ENCODE measurements around the gene JAML.

JAML gene

DNA sequence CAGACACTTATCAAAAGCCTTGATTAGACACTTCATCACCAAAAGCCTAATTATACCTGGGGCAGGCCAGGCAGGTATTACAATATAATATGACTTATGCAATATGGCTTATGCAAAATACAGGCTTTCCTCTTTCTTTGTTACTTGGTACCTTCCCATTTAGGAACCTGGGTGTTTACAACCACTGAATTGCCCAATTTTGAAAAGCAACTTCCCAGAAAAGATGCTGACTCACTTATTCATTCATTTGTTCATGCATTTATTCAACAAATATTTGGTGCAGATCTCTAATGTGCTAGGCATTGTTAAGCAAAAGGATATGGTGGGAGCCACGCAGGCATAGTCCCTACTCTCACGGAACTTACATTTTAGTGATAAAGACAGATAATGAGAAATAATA lies 13.6 kb upstream of the JAML start:
- no peaks in the 10 kb centered on the region for H3K27me3 ChIP-seq (ENCODE audit: insufficient read depth, low read length)
- H3K4me2 ChIP-seq (ENCODE audit: low read length): no peak overlapping the region
- no peaks in the 10 kb centered on the region for H3K9me2 ChIP-seq (ENCODE audit: low read depth, low read length)
- H3K9me3 ChIP-seq (ENCODE audit: low read length): no peaks in the 10 kb centered on the region
- H3F3A ChIP-seq (ENCODE audit: insufficient read depth, low read length): no peaks in the 10 kb centered on the region
- no peak overlapping the region for H2AFZ ChIP-seq (ENCODE audit: low read length)
- no peaks in the 10 kb centered on the region for H3K79me2 ChIP-seq (ENCODE audit: insufficient read depth, low read length)
- TF ChIP-seq EZH2 (IDR thresholded peaks at IDR 0.05; ENCODE audit: borderline replicate concordance, low read length): no peak
- TF ChIP-seq, protein P1, sequence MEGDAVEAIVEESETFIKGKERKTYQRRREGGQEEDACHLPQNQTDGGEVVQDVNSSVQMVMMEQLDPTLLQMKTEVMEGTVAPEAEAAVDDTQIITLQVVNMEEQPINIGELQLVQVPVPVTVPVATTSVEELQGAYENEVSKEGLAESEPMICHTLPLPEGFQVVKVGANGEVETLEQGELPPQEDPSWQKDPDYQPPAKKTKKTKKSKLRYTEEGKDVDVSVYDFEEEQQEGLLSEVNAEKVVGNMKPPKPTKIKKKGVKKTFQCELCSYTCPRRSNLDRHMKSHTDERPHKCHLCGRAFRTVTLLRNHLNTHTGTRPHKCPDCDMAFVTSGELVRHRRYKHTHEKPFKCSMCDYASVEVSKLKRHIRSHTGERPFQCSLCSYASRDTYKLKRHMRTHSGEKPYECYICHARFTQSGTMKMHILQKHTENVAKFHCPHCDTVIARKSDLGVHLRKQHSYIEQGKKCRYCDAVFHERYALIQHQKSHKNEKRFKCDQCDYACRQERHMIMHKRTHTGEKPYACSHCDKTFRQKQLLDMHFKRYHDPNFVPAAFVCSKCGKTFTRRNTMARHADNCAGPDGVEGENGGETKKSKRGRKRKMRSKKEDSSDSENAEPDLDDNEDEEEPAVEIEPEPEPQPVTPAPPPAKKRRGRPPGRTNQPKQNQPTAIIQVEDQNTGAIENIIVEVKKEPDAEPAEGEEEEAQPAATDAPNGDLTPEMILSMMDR (IDR thresholded peaks at IDR 0.05; ENCODE audit: low read length): no peak
- no peaks in the 10 kb centered on the region for H3K4me1 ChIP-seq (ENCODE audit: insufficient read depth, low read length, severe bottlenecking)
- H3K27ac ChIP-seq (ENCODE audit: low read depth, low read length, poor library complexity, severe bottlenecking): no peak overlapping the region
- no peaks in the 10 kb centered on the region for H4K20me1 ChIP-seq (ENCODE audit: insufficient read depth, low read length)
- H3K36me3 ChIP-seq (ENCODE audit: insufficient read depth, low read length): no peaks in the 10 kb centered on the region
- H3K4me3 ChIP-seq (ENCODE audit: low read depth, low read length, poor library complexity, severe bottlenecking): no peak overlapping the region
- no peak overlapping the region for H3K9ac ChIP-seq (ENCODE audit: low read length)

DNA sequence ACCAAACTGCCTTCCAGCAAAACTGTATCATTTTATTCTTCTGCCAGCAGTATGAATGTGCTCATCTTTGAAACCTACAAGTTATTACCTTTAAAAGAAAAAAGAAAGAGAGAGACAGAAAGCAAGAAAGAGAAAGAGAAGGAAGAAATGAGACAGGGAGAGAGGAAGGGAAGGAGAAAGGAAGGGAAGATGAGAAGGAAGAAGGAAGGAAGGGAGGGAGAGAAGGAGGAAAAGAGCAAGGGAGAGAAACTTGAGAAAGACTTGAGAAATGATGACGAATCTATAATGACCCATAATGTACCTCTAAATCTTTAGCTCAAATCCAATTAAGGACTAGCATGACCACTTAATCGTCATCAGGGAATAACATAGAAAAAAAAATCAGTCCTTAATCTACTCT lies 11.4 kb upstream of the JAML start:
- TF ChIP-seq EZH2 (IDR thresholded peaks at IDR 0.05; ENCODE audit: borderline replicate concordance, low read length): no peak
- TF ChIP-seq, protein P1 (IDR thresholded peaks at IDR 0.05; ENCODE audit: low read length): no peak
- Histone ChIP-seq H3K79me2 (ENCODE audit: insufficient read depth, low read length) (no peaks in the 10 kb centered on the region), H2AFZ (ENCODE audit: low read length) (no peak overlapping the region), H3F3A (ENCODE audit: insufficient read depth, low read length) (no peaks in the 10 kb centered on the region), H3K9me2 (ENCODE audit: low read depth, low read length) (no peaks in the 10 kb centered on the region), H3K4me3 (ENCODE audit: low read depth, low read length, poor library complexity, severe bottlenecking) (no peak overlapping the region), H3K27me3 (ENCODE audit: insufficient read depth, low read length) (no peaks in the 10 kb centered on the region), H3K4me1 (ENCODE audit: insufficient read depth, low read length, severe bottlenecking) (no peaks in the 10 kb centered on the region), H4K20me1 (ENCODE audit: insufficient read depth, low read length) (no peaks in the 10 kb centered on the region), H3K9me3 (ENCODE audit: low read length) (no peaks in the 10 kb centered on the region), H3K9ac (ENCODE audit: low read length) (no peak overlapping the region), H3K27ac (ENCODE audit: low read depth, low read length, poor library complexity, severe bottlenecking) (no peak overlapping the region), H3K4me2 (ENCODE audit: low read length) (no peak overlapping the region), H3K36me3 (ENCODE audit: insufficient read depth, low read length) (no peaks in the 10 kb centered on the region)

DNA sequence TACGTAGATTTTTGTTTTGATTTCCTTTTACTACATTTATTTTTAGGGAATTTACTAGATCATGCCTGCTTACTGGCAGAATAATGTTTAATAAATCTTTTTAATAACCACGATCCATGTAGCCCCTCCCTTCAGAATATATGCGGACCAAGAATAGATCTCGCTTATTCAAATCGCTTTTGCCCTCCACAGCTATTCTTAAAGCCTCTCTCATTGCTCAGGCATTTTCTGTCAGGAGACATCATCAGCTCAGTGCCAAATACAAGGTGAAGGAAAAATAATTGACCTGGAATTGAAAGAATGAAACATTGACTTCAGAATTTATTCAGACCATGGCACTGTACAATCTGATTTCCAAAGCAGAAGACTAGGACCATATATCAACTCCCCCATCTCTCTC lies 10.0 kb upstream of the JAML start:
- Histone ChIP-seq H3K27me3 (ENCODE audit: insufficient read depth, low read length) (no peaks in the 10 kb centered on the region), H3K4me2 (ENCODE audit: low read length) (no peak overlapping the region), H3K4me1 (ENCODE audit: insufficient read depth, low read length, severe bottlenecking) (no peaks in the 10 kb centered on the region), H3K9me3 (ENCODE audit: low read length) (no peaks in the 10 kb centered on the region), H3F3A (ENCODE audit: insufficient read depth, low read length) (no peaks in the 10 kb centered on the region), H3K4me3 (ENCODE audit: low read depth, low read length, poor library complexity, severe bottlenecking) (no peak overlapping the region), H3K36me3 (ENCODE audit: insufficient read depth, low read length) (no peaks in the 10 kb centered on the region), H3K9me2 (ENCODE audit: low read depth, low read length) (no peaks in the 10 kb centered on the region), H3K27ac (ENCODE audit: low read depth, low read length, poor library complexity, severe bottlenecking) (no peak overlapping the region), H3K79me2 (ENCODE audit: insufficient read depth, low read length) (no peaks in the 10 kb centered on the region), H3K9ac (ENCODE audit: low read length) (no peak overlapping the region), H2AFZ (ENCODE audit: low read length) (no peak overlapping the region), H4K20me1 (ENCODE audit: insufficient read depth, low read length) (no peaks in the 10 kb centered on the region)
- TF ChIP-seq, protein P1 (IDR thresholded peaks at IDR 0.05; ENCODE audit: low read length): no peak
- TF ChIP-seq EZH2 (IDR thresholded peaks at IDR 0.05; ENCODE audit: borderline replicate concordance, low read length): no peak

Data from OCI-LY1 (cell line).